AG09319 (cell line): Measurements from ENCODE around the gene SPATA31C1.
A peak's percentile ranks its signal among the peaks of the same experiment; 100 is the strongest.
"Not testable (repeated sequence)": the region's sequence is repeated elsewhere in the genome, so short reads cannot be mapped to it uniquely, and the experiment has no call there.

Source experiments
- DNase-seq: peaks from one replicate; pipeline ENCODE4 v3.0.0-alpha.2; 2010; ENCODE audit warnings: low read depth; ENCODE audit errors: extremely low read depth
- CTCF ChIP-seq: IDR thresholded peaks from 2 replicates; pipeline ENCODE4 v1.5.1; 2011; ENCODE audit warnings: low read depth, mild to moderate bottlenecking, inconsistent platforms, low read length, moderate library complexity

Gene SPATA31C1

GRCh38 chr9:87917662-87918061, at the start of gene SPATA31C1:
TSS of gene SPATA31C1 (plus strand) at chr9:87917962.
- DNase-seq, result not testable (repeated sequence)

GRCh38 chr9:87868175-87868574, 49.6 kb upstream of the SPATA31C1 start:
- no peak for DNase-seq
- TF ChIP-seq CTCF, result no peak

GRCh38 chr9:87868635-87869034, 49.1 kb upstream of the SPATA31C1 start:
- no peak for TF ChIP-seq CTCF
- no peak for DNase-seq

GRCh38 chr9:87869082-87869481, 48.7 kb upstream of the SPATA31C1 start:
- TF ChIP-seq CTCF, result no peak

GRCh38 chr9:87871425-87872078, 46.2 kb upstream of the SPATA31C1 start:
- no peak for TF ChIP-seq CTCF
- DNase-seq, result no peak

More at GRCh38 chr9:87869082-87869481, 48.7 kb upstream of the SPATA31C1 start:
- DNase-seq, result no peak

- DNase-seq, result peak; percentile 22
Observed at GRCh38 chr9:87872079-87872624, 45.6 kb upstream of the SPATA31C1 start.

GRCh38 chr9:87873607-87874303, 44.0 kb upstream of the SPATA31C1 start:
- no peak for DNase-seq
- no peak for TF ChIP-seq CTCF

More at GRCh38 chr9:87872079-87872624, 45.6 kb upstream of the SPATA31C1 start:
- no peak for TF ChIP-seq CTCF
